HepG2 (cell line): ENCODE results near the gene RTN4. TPM values are rescaled to one million over a fixed set of nuclear protein-coding genes. Genes with fewer than 3 reads are reported as not detected.

Experiments
- ERF ChIP-seq: IDR thresholded peaks from 2 replicates; pipeline ENCODE4 v1.6.1; 2018; ENCODE audit warnings: missing biosample characterization, missing genetic modification reagents
- ESRRA ChIP-seq: sonication (generic); formaldehyde crosslinking; IDR thresholded peaks from 2 replicates; pipeline ENCODE4 v1.5.1; 2020; ENCODE audit warnings: mild to moderate bottlenecking, low read depth, missing genetic modification reagents
- HOXA7 ChIP-seq: sonication (generic); formaldehyde crosslinking; IDR thresholded peaks from 2 replicates; pipeline ENCODE4 v1.8.1; 2022; ENCODE audit warnings: mild to moderate bottlenecking, missing genetic modification reagents, moderate library complexity
- RXRA ChIP-seq: sonication (generic); formaldehyde crosslinking; IDR thresholded peaks from 2 replicates; pipeline ENCODE4 v1.5.1; 2020; ENCODE audit warnings: missing genetic modification reagents
- SALL1 ChIP-seq: sonication (generic); formaldehyde crosslinking; IDR thresholded peaks from 2 replicates; pipeline ENCODE4 v1.8.0; 2022; ENCODE audit warnings: mild to moderate bottlenecking, missing genetic modification reagents
- SAP130 ChIP-seq: IDR thresholded peaks from 2 replicates; pipeline ENCODE4 v1.6.1; 2016; ENCODE audit warnings: low read depth
- SOX5 ChIP-seq: IDR thresholded peaks from 2 replicates; pipeline ENCODE4 v1.6.1; 2016; ENCODE audit warnings: borderline replicate concordance
- SRSF1 ChIP-seq: fragments of 200-400 bp; formaldehyde crosslinking; optimal IDR thresholded peaks from 2 replicates; pipeline ENCODE3; 2017; ENCODE audit warnings: mild to moderate bottlenecking, low read depth, low read length, moderate library complexity
- STAT6 ChIP-seq: sonication (generic); formaldehyde crosslinking; IDR thresholded peaks from 2 replicates; pipeline ENCODE4 v1.4.0; 2020; ENCODE audit warnings: missing genetic modification reagents, mild to moderate bottlenecking, borderline replicate concordance
- TARDBP ChIP-seq: sonication (generic); formaldehyde crosslinking; IDR thresholded peaks from 2 replicates; pipeline ENCODE4 v1.8.0; 2022; ENCODE audit warnings: mild to moderate bottlenecking, missing genetic modification reagents
- TEAD3 ChIP-seq: optimal IDR thresholded peaks from 2 replicates; pipeline ENCODE3; 2016; ENCODE audit warnings: borderline replicate concordance
- ZC3H4 ChIP-seq: sonication (generic); formaldehyde crosslinking; IDR thresholded peaks from 2 replicates; pipeline ENCODE4 v1.4.0; 2020; ENCODE audit warnings: missing genetic modification reagents, borderline replicate concordance
- ZNF207 ChIP-seq: fragments of 450-650 bp; IDR thresholded peaks from 2 replicates; pipeline ENCODE4 v1.6.1; 2016; ENCODE audit warnings: antibody characterized with exemption, borderline replicate concordance
- ZNF337 ChIP-seq: sonication (generic); formaldehyde crosslinking; IDR thresholded peaks from 2 replicates; pipeline ENCODE4 v1.5.1; 2020; ENCODE audit warnings: missing genetic modification reagents, low read depth, mild to moderate bottlenecking, borderline replicate concordance
- ZNF547 ChIP-seq: sonication (generic); formaldehyde crosslinking; IDR thresholded peaks from 2 replicates; pipeline ENCODE4 v1.5.1; 2020; ENCODE audit warnings: mild to moderate bottlenecking, missing genetic modification reagents
- ZNF710 ChIP-seq: sonication (generic); formaldehyde crosslinking; IDR thresholded peaks from 2 replicates; pipeline ENCODE4 v1.5.0; 2020; ENCODE audit warnings: mild to moderate bottlenecking, missing genetic modification reagents, borderline replicate concordance
- ZNF773 ChIP-seq: sonication (generic); formaldehyde crosslinking; IDR thresholded peaks from 2 replicates; pipeline ENCODE4 v1.4.0; 2020; ENCODE audit warnings: missing genetic modification reagents, borderline replicate concordance
- polyA plus RNA-seq, 8 experiments: library from polyadenylated mRNA; depleted of rRNA in 3 of 8; stranded (reverse) in 7 of 8; unstranded in 1 of 8; fragments of >200 nt; fragmentation: Illumina TruSeq in 4 of 8; extraction: Trizol in 4 of 8; gene quantifications; 2 replicates each; pipeline versions ENCODE4 v1.2.1 to v1.2.3, GENCODE V29; 2011 to 2016; ENCODE audit warnings: low read depth in 4 of 8, missing spikeins in 1 of 8, mixed read lengths in 1 of 8; ENCODE audit not compliant: insufficient read depth in 1 of 8
- total RNA-seq, 5 experiments: library from RNA; depleted of rRNA; stranded (reverse); fragments of >200 nt; fragmentation: Illumina TruSeq; extraction: Trizol; gene quantifications; 2 replicates each; pipeline ENCODE4 v1.2.3, GENCODE V29; 2016; ENCODE audit warnings: low read depth in 1 of 5
- TF ChIP-seq, protein P1 (sequence below): sonication (generic); formaldehyde crosslinking; IDR thresholded peaks from 2 replicates; pipeline ENCODE4 v1.4.0; 2020; ENCODE audit warnings: missing genetic modification reagents, borderline replicate concordance
- TF ChIP-seq, protein P2 (sequence below): IDR thresholded peaks from 2 replicates; pipeline ENCODE4 v1.6.1; 2016; ENCODE audit warnings: missing genetic modification reagents, missing compliant biosample characterization

The RTN4 gene
- total and polyA plus RNA-seq, 2 of the 13 experiments (the other 11 are each of a cell fraction or from before 2014, with no cell fraction given): 98.4 to 133 TPM

- TF ChIP-seq, protein P1, sequence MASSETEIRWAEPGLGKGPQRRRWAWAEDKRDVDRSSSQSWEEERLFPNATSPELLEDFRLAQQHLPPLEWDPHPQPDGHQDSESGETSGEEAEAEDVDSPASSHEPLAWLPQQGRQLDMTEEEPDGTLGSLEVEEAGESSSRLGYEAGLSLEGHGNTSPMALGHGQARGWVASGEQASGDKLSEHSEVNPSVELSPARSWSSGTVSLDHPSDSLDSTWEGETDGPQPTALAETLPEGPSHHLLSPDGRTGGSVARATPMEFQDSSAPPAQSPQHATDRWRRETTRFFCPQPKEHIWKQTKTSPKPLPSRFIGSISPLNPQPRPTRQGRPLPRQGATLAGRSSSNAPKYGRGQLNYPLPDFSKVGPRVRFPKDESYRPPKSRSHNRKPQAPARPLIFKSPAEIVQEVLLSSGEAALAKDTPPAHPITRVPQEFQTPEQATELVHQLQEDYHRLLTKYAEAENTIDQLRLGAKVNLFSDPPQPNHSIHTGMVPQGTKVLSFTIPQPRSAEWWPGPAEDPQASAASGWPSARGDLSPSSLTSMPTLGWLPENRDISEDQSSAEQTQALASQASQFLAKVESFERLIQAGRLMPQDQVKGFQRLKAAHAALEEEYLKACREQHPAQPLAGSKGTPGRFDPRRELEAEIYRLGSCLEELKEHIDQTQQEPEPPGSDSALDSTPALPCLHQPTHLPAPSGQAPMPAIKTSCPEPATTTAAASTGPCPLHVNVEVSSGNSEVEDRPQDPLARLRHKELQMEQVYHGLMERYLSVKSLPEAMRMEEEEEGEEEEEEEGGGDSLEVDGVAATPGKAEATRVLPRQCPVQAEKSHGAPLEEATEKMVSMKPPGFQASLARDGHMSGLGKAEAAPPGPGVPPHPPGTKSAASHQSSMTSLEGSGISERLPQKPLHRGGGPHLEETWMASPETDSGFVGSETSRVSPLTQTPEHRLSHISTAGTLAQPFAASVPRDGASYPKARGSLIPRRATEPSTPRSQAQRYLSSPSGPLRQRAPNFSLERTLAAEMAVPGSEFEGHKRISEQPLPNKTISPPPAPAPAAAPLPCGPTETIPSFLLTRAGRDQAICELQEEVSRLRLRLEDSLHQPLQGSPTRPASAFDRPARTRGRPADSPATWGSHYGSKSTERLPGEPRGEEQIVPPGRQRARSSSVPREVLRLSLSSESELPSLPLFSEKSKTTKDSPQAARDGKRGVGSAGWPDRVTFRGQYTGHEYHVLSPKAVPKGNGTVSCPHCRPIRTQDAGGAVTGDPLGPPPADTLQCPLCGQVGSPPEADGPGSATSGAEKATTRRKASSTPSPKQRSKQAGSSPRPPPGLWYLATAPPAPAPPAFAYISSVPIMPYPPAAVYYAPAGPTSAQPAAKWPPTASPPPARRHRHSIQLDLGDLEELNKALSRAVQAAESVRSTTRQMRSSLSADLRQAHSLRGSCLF (CRISPR knock-in tag): no peak
- no peak for TF ChIP-seq SAP130
- TF ChIP-seq ZNF547 (CRISPR knock-in tag): no peak
- no peak for TF ChIP-seq TEAD3 (CRISPR knock-in tag)
- TF ChIP-seq SALL1 (CRISPR knock-in tag): peak; percentile 34; the same call in 1 of the 2 replicates
- TF ChIP-seq STAT6 (CRISPR knock-in tag): no peak
- TF ChIP-seq ZNF773: no peak
- TF ChIP-seq, protein P2, sequence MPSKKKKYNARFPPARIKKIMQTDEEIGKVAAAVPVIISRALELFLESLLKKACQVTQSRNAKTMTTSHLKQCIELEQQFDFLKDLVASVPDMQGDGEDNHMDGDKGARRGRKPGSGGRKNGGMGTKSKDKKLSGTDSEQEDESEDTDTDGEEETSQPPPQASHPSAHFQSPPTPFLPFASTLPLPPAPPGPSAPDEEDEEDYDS (CRISPR knock-in tag): no peak
- TF ChIP-seq HOXA7 (CRISPR knock-in tag): no peak
- TF ChIP-seq TARDBP: 0 out of 2 replicates have a peak, but pooled peaks have one; percentile 21
- TF ChIP-seq SRSF1: no peak
- no peak for TF ChIP-seq ZNF710 (CRISPR knock-in tag)
- no peak for TF ChIP-seq ESRRA (CRISPR knock-in tag)
- TF ChIP-seq ZNF207: no peak
- TF ChIP-seq RXRA: no peak
- no peak for TF ChIP-seq ZNF337 (CRISPR knock-in tag)
- no peak for TF ChIP-seq ZC3H4
- TF ChIP-seq SOX5 (CRISPR knock-in tag): peak; percentile 77; the same call in 1 of the 2 replicates
- TF ChIP-seq ERF (CRISPR knock-in tag): no peak
Measured at GRCh38 chr2:54941248-54941984, 108.8 kb downstream of the RTN4 start (continued).
